HEK293 (cell line): ENCODE results near the gene ZNF432.
A peak's percentile ranks its signal among the peaks of the same experiment; 100 is the strongest.

Experiments
- CTCF ChIA-PET: fragments of 350-600 bp; formaldehyde crosslinking; extraction: SDS; loops from one replicate; lab custom pipeline; 2021; ENCODE audit warnings: antibody characterized with exemption; lab: Yijun Ruan, JAX
- POLR2A ChIA-PET: fragments of 300-600 bp; formaldehyde crosslinking; extraction: SDS; loops from one replicate; lab custom pipeline; 2020; ENCODE audit warnings: antibody characterized with exemption, inconsistent platforms; lab: Yijun Ruan, JAX
- H3K27ac ChIP-seq: fragments of 200-500 bp; sonication (Bioruptor generic); 2 replicates; pipeline ENCODE4 v1.5.1; 2014; ENCODE audit warnings: low read depth, low read length, control low read depth, inconsistent platforms; ENCODE audit errors: extremely low read depth
- H3K36me3 ChIP-seq, 2 experiments: fragments of 200-500 bp in 1 of 2; sonication (Bioruptor generic) in 1 of 2; 1 replicate in 1 of 2; 2 replicates in 1 of 2; pipeline ENCODE4 v1.5.1; 2014 to 2017; ENCODE audit warnings: inconsistent platforms in 2 of 2, low read length in 2 of 2; ENCODE audit not compliant: control insufficient read depth in 2 of 2, insufficient read depth in 1 of 2
- H3K4me1 ChIP-seq: fragments of 200-500 bp; sonication (Bioruptor generic); 2 replicates; pipeline ENCODE4 v1.5.1; 2014; ENCODE audit warnings: mild to moderate bottlenecking, low read length, inconsistent platforms; ENCODE audit not compliant: control insufficient read depth, insufficient read depth
- H3K4me3 ChIP-seq: 2 replicates; pipeline ENCODE4 v1.5.1; 2011; ENCODE audit warnings: low read depth, mild to moderate bottlenecking, control low read depth, low read length, moderate library complexity
- H3K9me3 ChIP-seq: fragments of 200-500 bp; sonication (Bioruptor generic); 2 replicates; pipeline ENCODE4 v1.5.1; 2014; ENCODE audit warnings: low read depth, low read length, inconsistent platforms; ENCODE audit not compliant: control insufficient read depth, insufficient read depth
- EGR2 ChIP-seq: fragments of 450-650 bp; formaldehyde crosslinking; IDR thresholded peaks from 2 replicates; pipeline ENCODE4 v1.5.1; 2016; ENCODE audit warnings: low read depth, missing biosample characterization, missing genetic modification characterization
- HOXC10 ChIP-seq: sonication (generic); formaldehyde crosslinking; IDR thresholded peaks from 2 replicates; pipeline ENCODE4 v1.8.1; 2023; ENCODE audit warnings: mild to moderate bottlenecking, missing genetic modification reagents
- PRDM1 ChIP-seq: fragments of 450-650 bp; formaldehyde crosslinking; IDR thresholded peaks from 2 replicates; pipeline ENCODE4; 2016; ENCODE audit warnings: missing biosample characterization, missing genetic modification characterization
- REPIN1 ChIP-seq: fragments of 450-650 bp; formaldehyde crosslinking; IDR thresholded peaks from 2 replicates; pipeline ENCODE4 v1.5.1; 2017; ENCODE audit warnings: missing biosample characterization, missing genetic modification characterization, low read depth
- ZNF223 ChIP-seq: fragments of 450-650 bp; formaldehyde crosslinking; IDR thresholded peaks from 2 replicates; pipeline ENCODE4 v1.5.1; 2016; ENCODE audit warnings: missing biosample characterization, missing genetic modification characterization
- ZNF335 ChIP-seq: fragments of 450-650 bp; formaldehyde crosslinking; conservative IDR thresholded peaks from 2 replicates; pipeline ENCODE4 v1.5.1; 2016; ENCODE audit warnings: missing biosample characterization, missing genetic modification characterization
- ZNF341 ChIP-seq: fragments of 450-650 bp; formaldehyde crosslinking; IDR thresholded peaks from 2 replicates; pipeline ENCODE4; 2016; ENCODE audit warnings: low read depth, missing biosample characterization, missing genetic modification characterization
- ZNF426 ChIP-seq: fragments of 450-650 bp; formaldehyde crosslinking; IDR thresholded peaks from 2 replicates; pipeline ENCODE4 v1.5.1; 2017; ENCODE audit warnings: missing biosample characterization, missing genetic modification characterization, mild to moderate bottlenecking, inconsistent platforms, moderate library complexity
- ZNF514 ChIP-seq: fragments of 450-650 bp; formaldehyde crosslinking; IDR thresholded peaks from 2 replicates; pipeline ENCODE4 v1.5.1; 2016; ENCODE audit warnings: missing biosample characterization, missing genetic modification characterization
- ZNF530 ChIP-seq: fragments of 450-650 bp; formaldehyde crosslinking; IDR thresholded peaks from 2 replicates; pipeline ENCODE4 v1.5.1; 2016; ENCODE audit warnings: low read depth, missing biosample characterization, missing genetic modification characterization
- ZNF670 ChIP-seq: fragments of 450-650 bp; formaldehyde crosslinking; IDR thresholded peaks from 2 replicates; pipeline ENCODE4 v1.5.1; 2016; ENCODE audit warnings: missing biosample characterization, missing genetic modification characterization, low read depth
- TF ChIP-seq, protein P1 (sequence below): fragments of 450-650 bp; formaldehyde crosslinking; optimal IDR thresholded peaks from 2 replicates; pipeline ENCODE3; 2016; ENCODE audit warnings: missing biosample characterization, mild to moderate bottlenecking, missing genetic modification characterization
- TF ChIP-seq, protein P2 (sequence below): fragments of 450-650 bp; formaldehyde crosslinking; IDR thresholded peaks from 2 replicates; pipeline ENCODE4 v1.5.1; 2017; ENCODE audit warnings: missing biosample characterization, missing genetic modification characterization
- TF ChIP-seq, protein P3 (sequence below): fragments of 450-650 bp; formaldehyde crosslinking; IDR thresholded peaks from 2 replicates; pipeline ENCODE4 v1.5.1; 2016; ENCODE audit warnings: missing biosample characterization, missing genetic modification characterization
- TF ChIP-seq, protein P4 (sequence below): fragments of 450-650 bp; formaldehyde crosslinking; IDR thresholded peaks from 2 replicates; pipeline ENCODE4 v1.5.1; 2016; ENCODE audit warnings: missing biosample characterization, missing genetic modification characterization

Gene ZNF432

GRCh38 chr19:52095172-52096014 lies 46.8 kb upstream of the ZNF432 start, which contains the start of gene ZNF841 (continued):
- TF ChIP-seq, protein P1, sequence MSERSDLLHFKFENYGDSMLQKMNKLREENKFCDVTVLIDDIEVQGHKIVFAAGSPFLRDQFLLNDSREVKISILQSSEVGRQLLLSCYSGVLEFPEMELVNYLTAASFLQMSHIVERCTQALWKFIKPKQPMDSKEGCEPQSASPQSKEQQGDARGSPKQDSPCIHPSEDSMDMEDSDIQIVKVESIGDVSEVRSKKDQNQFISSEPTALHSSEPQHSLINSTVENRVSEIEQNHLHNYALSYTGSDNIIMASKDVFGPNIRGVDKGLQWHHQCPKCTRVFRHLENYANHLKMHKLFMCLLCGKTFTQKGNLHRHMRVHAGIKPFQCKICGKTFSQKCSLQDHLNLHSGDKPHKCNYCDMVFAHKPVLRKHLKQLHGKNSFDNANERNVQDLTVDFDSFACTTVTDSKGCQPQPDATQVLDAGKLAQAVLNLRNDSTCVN (tag by site-specific recombination) = peak; percentile 29
- TF ChIP-seq ZNF514 (tag by site-specific recombination) = no peak
- TF ChIP-seq, protein P2, sequence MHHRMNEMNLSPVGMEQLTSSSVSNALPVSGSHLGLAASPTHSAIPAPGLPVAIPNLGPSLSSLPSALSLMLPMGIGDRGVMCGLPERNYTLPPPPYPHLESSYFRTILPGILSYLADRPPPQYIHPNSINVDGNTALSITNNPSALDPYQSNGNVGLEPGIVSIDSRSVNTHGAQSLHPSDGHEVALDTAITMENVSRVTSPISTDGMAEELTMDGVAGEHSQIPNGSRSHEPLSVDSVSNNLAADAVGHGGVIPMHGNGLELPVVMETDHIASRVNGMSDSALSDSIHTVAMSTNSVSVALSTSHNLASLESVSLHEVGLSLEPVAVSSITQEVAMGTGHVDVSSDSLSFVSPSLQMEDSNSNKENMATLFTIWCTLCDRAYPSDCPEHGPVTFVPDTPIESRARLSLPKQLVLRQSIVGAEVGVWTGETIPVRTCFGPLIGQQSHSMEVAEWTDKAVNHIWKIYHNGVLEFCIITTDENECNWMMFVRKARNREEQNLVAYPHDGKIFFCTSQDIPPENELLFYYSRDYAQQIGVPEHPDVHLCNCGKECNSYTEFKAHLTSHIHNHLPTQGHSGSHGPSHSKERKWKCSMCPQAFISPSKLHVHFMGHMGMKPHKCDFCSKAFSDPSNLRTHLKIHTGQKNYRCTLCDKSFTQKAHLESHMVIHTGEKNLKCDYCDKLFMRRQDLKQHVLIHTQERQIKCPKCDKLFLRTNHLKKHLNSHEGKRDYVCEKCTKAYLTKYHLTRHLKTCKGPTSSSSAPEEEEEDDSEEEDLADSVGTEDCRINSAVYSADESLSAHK = no peak; the same call in 1 of the 2 replicates
- TF ChIP-seq REPIN1 = no peak
- TF ChIP-seq HOXC10 (CRISPR knock-in tag) = peak; percentile 64; the same call in 1 of the 2 replicates
- TF ChIP-seq, all 188 proteins: peak for 28

DNA sequence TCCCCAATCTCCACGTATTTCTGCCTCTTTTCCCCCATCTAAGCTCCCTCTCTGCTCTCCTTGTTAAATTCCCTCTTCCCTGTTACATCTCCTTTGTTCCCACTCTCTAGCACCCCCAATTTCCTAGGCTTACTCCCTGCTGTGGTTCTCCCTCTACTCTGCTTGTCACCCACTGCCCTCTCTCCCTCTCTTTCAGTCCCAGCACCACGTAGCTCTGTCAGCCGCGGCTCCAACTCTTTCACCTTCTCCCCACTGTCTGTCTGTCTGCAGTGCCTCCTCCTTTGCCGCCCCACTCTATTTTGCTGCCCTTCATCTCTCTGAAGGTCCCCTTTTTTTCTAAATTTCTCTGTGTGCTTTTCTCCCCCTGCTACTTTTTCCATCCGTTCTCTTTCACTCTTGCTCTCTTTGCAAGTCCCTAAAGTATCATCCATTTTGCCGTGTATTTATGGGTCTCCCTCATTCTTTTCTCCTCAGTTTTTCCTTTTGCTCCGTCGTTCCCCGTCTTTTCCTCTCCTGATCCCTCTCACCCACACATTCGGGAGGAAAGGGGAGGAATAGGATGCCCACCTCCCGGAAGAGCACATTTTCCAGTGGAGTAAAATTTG lies 46.0 kb upstream of the ZNF432 start:
- POLR2A ChIA-PET = interaction anchor here (0.6 to 0.9 kb wide), 2 partner anchors 95 to 385 kb away, joined by 3 to 7 read pairs; no protein-coding TSS in a partner anchor

DNA sequence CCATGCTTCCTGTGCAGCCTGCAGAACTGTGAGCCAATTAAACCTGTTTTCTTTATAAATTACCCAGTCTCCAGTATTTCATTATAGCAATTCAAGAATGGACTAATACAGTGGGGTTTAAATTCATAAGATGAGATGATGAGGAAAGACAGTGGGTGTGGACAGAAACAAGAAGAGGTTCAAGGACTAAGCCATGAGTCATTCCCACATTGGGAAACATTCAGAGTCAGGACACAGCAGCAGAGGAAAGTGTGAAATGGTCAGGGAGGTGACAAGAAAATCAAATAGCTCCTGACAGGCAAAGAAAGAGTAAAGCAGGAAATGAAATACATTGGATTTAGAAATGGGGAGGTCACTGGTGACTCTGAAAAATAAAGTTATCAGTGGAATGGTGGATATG lies 37.8 kb upstream of the ZNF432 start:
- H3K27ac ChIP-seq = no peak overlapping the region
- ChIA-PET CTCF (no interaction called here), POLR2A (no interaction called here)
- peaks cover 28 to 86% of the 10 kb centered on the region in 2 experiments for H3K36me3 ChIP-seq
- H3K4me3 ChIP-seq = no peak overlapping the region
- TF ChIP-seq ZNF670 (tag by site-specific recombination) (no peak), ZNF223 (tag by site-specific recombination) (no peak), ZNF530 (no peak), ZNF341 (tag by site-specific recombination) (no peak), ZNF426 (tag by site-specific recombination) (no peak)
- TF ChIP-seq, protein P3, sequence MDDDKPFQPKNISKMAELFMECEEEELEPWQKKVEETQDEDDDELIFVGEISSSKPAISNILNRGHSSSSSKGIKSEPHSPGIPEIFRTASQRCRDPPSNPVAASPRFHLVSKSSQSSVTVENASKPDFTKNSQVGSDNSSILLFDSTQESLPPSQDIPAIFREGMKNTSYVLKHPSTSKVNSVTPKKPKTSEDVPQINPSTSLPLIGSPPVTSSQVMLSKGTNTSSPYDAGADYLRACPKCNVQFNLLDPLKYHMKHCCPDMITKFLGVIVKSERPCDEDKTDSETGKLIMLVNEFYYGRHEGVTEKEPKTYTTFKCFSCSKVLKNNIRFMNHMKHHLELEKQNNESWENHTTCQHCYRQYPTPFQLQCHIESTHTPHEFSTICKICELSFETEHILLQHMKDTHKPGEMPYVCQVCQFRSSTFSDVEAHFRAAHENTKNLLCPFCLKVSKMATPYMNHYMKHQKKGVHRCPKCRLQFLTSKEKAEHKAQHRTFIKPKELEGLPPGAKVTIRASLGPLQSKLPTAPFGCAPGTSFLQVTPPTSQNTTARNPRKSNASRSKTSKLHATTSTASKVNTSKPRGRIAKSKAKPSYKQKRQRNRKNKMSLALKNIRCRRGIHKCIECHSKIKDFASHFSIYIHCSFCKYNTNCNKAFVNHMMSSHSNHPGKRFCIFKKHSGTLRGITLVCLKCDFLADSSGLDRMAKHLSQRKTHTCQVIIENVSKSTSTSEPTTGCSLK (tag by site-specific recombination) = no peak
- TF ChIP-seq, protein P4, sequence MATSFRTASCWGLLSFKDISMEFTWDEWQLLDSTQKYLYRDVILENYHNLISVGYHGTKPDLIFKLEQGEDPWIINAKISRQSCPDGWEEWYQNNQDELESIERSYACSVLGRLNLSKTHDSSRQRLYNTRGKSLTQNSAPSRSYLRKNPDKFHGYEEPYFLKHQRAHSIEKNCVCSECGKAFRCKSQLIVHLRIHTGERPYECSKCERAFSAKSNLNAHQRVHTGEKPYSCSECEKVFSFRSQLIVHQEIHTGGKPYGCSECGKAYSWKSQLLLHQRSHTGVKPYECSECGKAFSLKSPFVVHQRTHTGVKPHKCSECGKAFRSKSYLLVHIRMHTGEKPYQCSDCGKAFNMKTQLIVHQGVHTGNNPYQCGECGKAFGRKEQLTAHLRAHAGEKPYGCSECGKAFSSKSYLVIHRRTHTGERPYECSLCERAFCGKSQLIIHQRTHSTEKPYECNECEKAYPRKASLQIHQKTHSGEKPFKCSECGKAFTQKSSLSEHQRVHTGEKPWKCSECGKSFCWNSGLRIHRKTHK (tag by site-specific recombination) = no peak
- peaks cover 2% of the 10 kb centered on the region for H3K9me3 ChIP-seq
- H3K4me1 ChIP-seq = no peaks in the 10 kb centered on the region

More for the DNA sequence above, 46.0 kb upstream of the ZNF432 start:
- Histone ChIP-seq H3K4me3 (peak overlapping the region; percentile 92), H3K27ac (no peak overlapping the region), H3K4me1 (no peaks in the 10 kb centered on the region), H3K9me3 (peaks cover 2% of the 10 kb centered on the region; the same call in 1 of the 2 replicates), H3K36me3 (peaks cover 9 to 38% of the 10 kb centered on the region in 2 experiments; a peak in 2 of 3 replicates)
- TF ChIP-seq PRDM1 (tag by site-specific recombination) (peak; percentile 81), ZNF335 (tag by site-specific recombination) (peak; percentile 57; the same call in 1 of the 2 replicates), EGR2 (tag by site-specific recombination) (no peak)
- CTCF ChIA-PET = no interaction called here
